Neuronal stem cell (in vitro differentiated cells): ENCODE results near the gene RIPK3.

ENCODE experiments used
- DNase-seq: peaks from one replicate; pipeline ENCODE4 v3.0.0-alpha.2; 2013; ENCODE audit warnings: low spot score
- H2AFZ ChIP-seq: one replicate; pipeline ENCODE4 v1.6.1; 2013; ENCODE audit warnings: mild to moderate bottlenecking, low read length, inconsistent platforms
- H2AK5ac ChIP-seq: 2 replicates; pipeline ENCODE4 v1.6.1; 2013; ENCODE audit warnings: low read depth, mild to moderate bottlenecking, inconsistent platforms, low read length, moderate library complexity, mixed read lengths
- H2BK120ac ChIP-seq: 2 replicates; pipeline ENCODE4 v1.6.1; 2013; ENCODE audit warnings: low read depth, mild to moderate bottlenecking, inconsistent platforms, low read length, moderate library complexity, mixed read lengths
- H2BK12ac ChIP-seq: one replicate; pipeline ENCODE4 v1.6.1; 2013; ENCODE audit warnings: low read length, inconsistent platforms
- H2BK15ac ChIP-seq: 2 replicates; pipeline ENCODE4 v1.6.1; 2013; ENCODE audit warnings: mild to moderate bottlenecking, low read length, inconsistent platforms, mixed read lengths
- H2BK5ac ChIP-seq: one replicate; pipeline ENCODE4 v1.6.1; 2013; ENCODE audit warnings: inconsistent platforms, mild to moderate bottlenecking, low read length, moderate library complexity
- H3K14ac ChIP-seq: one replicate; pipeline ENCODE4 v1.6.1; 2013; ENCODE audit warnings: low read length, inconsistent platforms
- H3K18ac ChIP-seq: 2 replicates; pipeline ENCODE4 v1.6.1; 2013; ENCODE audit warnings: low read length, inconsistent platforms
- H3K23ac ChIP-seq: 2 replicates; pipeline ENCODE4 v1.6.1; 2013; ENCODE audit warnings: low read depth, mild to moderate bottlenecking, mixed read lengths, low read length, inconsistent platforms; ENCODE audit not compliant: poor library complexity
- H3K27ac ChIP-seq: replicated peaks from 3 replicates; pipeline ENCODE4 v1.5.1; 2013; ENCODE audit warnings: low read length, inconsistent platforms
- H3K27me3 ChIP-seq, 3 experiments: 2 replicates each; pipeline ENCODE4 v1.6.1; 2013; ENCODE audit warnings: low read length in 3 of 3, mild to moderate bottlenecking in 2 of 3, inconsistent platforms in 1 of 3, low read depth in 1 of 3, mixed read lengths in 1 of 3, moderate library complexity in 1 of 3; ENCODE audit not compliant: control insufficient read depth in 3 of 3, insufficient read depth in 3 of 3
- H3K36me3 ChIP-seq, 2 donors: replicated peaks in 1 of 2; 2 replicates each; pipeline ENCODE4 v1.6.1; 2013; ENCODE audit warnings: low read length in 2 of 2; ENCODE audit not compliant: control insufficient read depth in 2 of 2, insufficient read depth in 2 of 2
- H3K4ac ChIP-seq: 2 replicates; pipeline ENCODE4 v1.6.1; 2013; ENCODE audit warnings: inconsistent platforms, mild to moderate bottlenecking, low read length, moderate library complexity
- H3K4me1 ChIP-seq, 2 donors: 1 replicate in 1 of 2; 2 replicates in 1 of 2; pipeline ENCODE4 v1.6.1; 2013; ENCODE audit warnings: low read length in 2 of 2, low read depth in 1 of 2; ENCODE audit not compliant: control insufficient read depth in 2 of 2, insufficient read depth in 1 of 2
- H3K4me2 ChIP-seq: one replicate; pipeline ENCODE4 v1.6.1; 2013; ENCODE audit warnings: mild to moderate bottlenecking, low read length, inconsistent platforms; ENCODE audit not compliant: insufficient read depth, poor library complexity, severe bottlenecking
- H3K4me3 ChIP-seq, 2 donors: 2 replicates each; pipeline ENCODE4 v1.5.1; 2013; ENCODE audit warnings: low read length in 2 of 2, mild to moderate bottlenecking in 2 of 2, inconsistent platforms in 1 of 2, moderate library complexity in 1 of 2
- H3K79me1 ChIP-seq: one replicate; pipeline ENCODE4 v1.6.1; 2013; ENCODE audit warnings: low read depth, mild to moderate bottlenecking, inconsistent platforms, low read length, moderate library complexity
- H3K9ac ChIP-seq: one replicate; pipeline ENCODE4 v1.6.1; 2013; ENCODE audit warnings: mild to moderate bottlenecking, low read depth, low read length, inconsistent platforms; ENCODE audit not compliant: poor library complexity
- H3K9me3 ChIP-seq, 2 donors: replicated peaks in 1 of 2; 2 replicates each; pipeline versions ENCODE3 to v1.6.1; 2013; ENCODE audit warnings: low read length in 2 of 2, mild to moderate bottlenecking in 2 of 2, inconsistent platforms in 1 of 2, low read depth in 1 of 2, mixed read lengths in 1 of 2, moderate library complexity in 1 of 2; ENCODE audit not compliant: control insufficient read depth in 2 of 2, insufficient read depth in 1 of 2
- H4K8ac ChIP-seq: one replicate; pipeline ENCODE4 v1.6.1; 2013; ENCODE audit warnings: low read depth, mild to moderate bottlenecking, inconsistent platforms, low read length, moderate library complexity
- H4K91ac ChIP-seq: one replicate; pipeline ENCODE4 v1.6.1; 2013; ENCODE audit warnings: low read length, low read depth, mild to moderate bottlenecking, inconsistent platforms; ENCODE audit not compliant: poor library complexity
- WGBS, 2 donors: extraction: QIAGEN DNeasy Blood & Tissue Kit; methylation state at CpG; one replicate each; pipeline ENCODE4 v1.1.7; 2013; ENCODE audit warnings: missing lambda C conversion rate in 2 of 2, mixed read lengths in 1 of 2; ENCODE audit not compliant: insufficient read length in 2 of 2, insufficient replicate concordance in 1 of 2; ENCODE audit errors: extremely low coverage in 2 of 2; 5-methylcytosine and 5-hydroxymethylcytosine counted together

The RIPK3 gene

GRCh38 chr14:24298892-24299254 is 40.9 kb downstream of the RIPK3 start:
- Histone ChIP-seq H3K4me1 (peaks cover 9 to 11% of the 10 kb centered on the region in 2 donors), H4K91ac (no peak overlapping the region), H2BK12ac (no peak overlapping the region), H2AK5ac (no peak overlapping the region), H3K9ac (no peak overlapping the region), H3K4me3 (peak overlapping the region; percentile 91 to 98), H3K23ac (no peak overlapping the region), H3K14ac (no peak overlapping the region), H3K4me2 (peak overlapping the region; percentile 83), H3K4ac (no peak overlapping the region), H2AFZ (peak overlapping the region; percentile 99), H3K27ac (no peak overlapping the region), H3K27me3 (no peaks in the 10 kb centered on the region), H3K9me3 (no peaks in the 10 kb centered on the region), H3K36me3 (peaks cover 27 to 51% of the 10 kb centered on the region in 2 donors), H2BK5ac (peak overlapping the region; percentile 67), H4K8ac (no peak overlapping the region), H2BK15ac (no peak overlapping the region), H2BK120ac (no peak overlapping the region), H3K79me1 (peaks cover 7% of the 10 kb centered on the region), H3K18ac (no peak overlapping the region)
- DNase-seq = no peak
- no CpG with 5 or more reads among the region's 7 CpGs for WGBS, 2 donors

- Histone ChIP-seq H2AK5ac (no peak overlapping the region), H3K9me3 (no peaks in the 10 kb centered on the region), H3K4ac (no peak overlapping the region), H3K27ac (no peak overlapping the region), H2BK12ac (no peak overlapping the region), H3K27me3 (no peaks in the 10 kb centered on the region), H3K79me1 (peaks cover 7% of the 10 kb centered on the region), H3K36me3 (peaks cover 20 to 44% of the 10 kb centered on the region in 2 donors), H3K4me1 (peaks cover 9 to 11% of the 10 kb centered on the region in 2 donors), H3K9ac (no peak overlapping the region), H3K4me2 (no peak overlapping the region), H4K8ac (no peak overlapping the region), H2BK120ac (no peak overlapping the region), H3K14ac (no peak overlapping the region), H3K4me3 (no peak overlapping the region), H2BK5ac (no peak overlapping the region), H4K91ac (no peak overlapping the region), H3K18ac (no peak overlapping the region), H3K23ac (no peak overlapping the region), H2BK15ac (no peak overlapping the region), H2AFZ (no peak overlapping the region)
- WGBS, 2 donors = no CpG with 5 or more reads among the region's 5 CpGs
- DNase-seq = no peak
These were observed 42.4 kb downstream of the RIPK3 start for GRCh38 chr14:24297190-24297964.

GRCh38 chr14:24296341-24297157 is 43.2 kb downstream of the RIPK3 start:
- Histone ChIP-seq H2BK120ac (no peak overlapping the region), H3K4me1 (peaks cover 9 to 11% of the 10 kb centered on the region in 2 donors), H3K36me3 (peaks cover 15 to 44% of the 10 kb centered on the region in 2 donors), H3K4me3 (peak overlapping the region in 1 of 2 donors; percentile 43), H2BK5ac (no peak overlapping the region), H3K27ac (no peak overlapping the region), H3K79me1 (peaks cover 7% of the 10 kb centered on the region), H3K4me2 (no peak overlapping the region), H3K9me3 (no peaks in the 10 kb centered on the region), H2BK15ac (no peak overlapping the region), H3K9ac (no peak overlapping the region), H3K27me3 (no peaks in the 10 kb centered on the region), H2AK5ac (no peak overlapping the region), H3K14ac (no peak overlapping the region), H4K8ac (peak overlapping the region; percentile 5), H4K91ac (no peak overlapping the region), H2AFZ (no peak overlapping the region), H3K18ac (no peak overlapping the region), H2BK12ac (no peak overlapping the region), H3K4ac (no peak overlapping the region), H3K23ac (no peak overlapping the region)
- WGBS, 2 donors = no CpG with 5 or more reads among the region's 12 CpGs
- DNase-seq = peak; percentile 40

GRCh38 chr14:24293525-24293924 is 46.3 kb downstream of the RIPK3 start:
- Histone ChIP-seq H3K79me1 (no peaks in the 10 kb centered on the region), H2AK5ac (no peak overlapping the region), H3K36me3 (peaks cover 25 to 56% of the 10 kb centered on the region in 2 donors), H3K9me3 (no peaks in the 10 kb centered on the region), H3K27me3 (no peaks in the 10 kb centered on the region), H3K18ac (no peak overlapping the region), H3K9ac (no peak overlapping the region), H3K4me2 (no peak overlapping the region), H3K4me3 (no peak overlapping the region), H3K14ac (no peak overlapping the region), H4K8ac (no peak overlapping the region), H3K23ac (no peak overlapping the region), H3K27ac (no peak overlapping the region), H3K4me1 (peaks cover 0 to 1% of the 10 kb centered on the region in 2 donors), H3K4ac (no peak overlapping the region), H2AFZ (no peak overlapping the region), H4K91ac (no peak overlapping the region), H2BK5ac (no peak overlapping the region), H2BK120ac (no peak overlapping the region), H2BK12ac (no peak overlapping the region), H2BK15ac (no peak overlapping the region)
- no peak for DNase-seq
- no CpG with 5 or more reads among the region's 2 CpGs for WGBS, 2 donors
